Ovary (tissue), 9 donors: ENCODE results near the gene FGD2. TPM values are rescaled to one million over a fixed set of nuclear protein-coding genes. Genes with fewer than 3 reads are reported as not detected.

ENCODE experiments used
- DNase-seq, 5 donors: peaks; one replicate each; pipeline ENCODE4 v3.0.0-alpha.2; 2019 to 2020
- H3K27ac ChIP-seq, 2 donors: fragments of 200-600 bp; one replicate each; pipeline versions ENCODE4 v1.5.1 to v1.8.0; 2019 to 2022
- H3K27me3 ChIP-seq: fragments of 200-600 bp; one replicate; pipeline ENCODE4 v1.8.0; 2022
- H3K36me3 ChIP-seq: fragments of 200-600 bp; sonication (generic); one replicate; pipeline ENCODE4 v1.5.1; 2019
- H3K4me1 ChIP-seq: one replicate; pipeline ENCODE4 v1.8.1; 2013; ENCODE audit warnings: mild to moderate bottlenecking, moderate library complexity; ENCODE audit not compliant: insufficient read depth
- H3K4me3 ChIP-seq: fragments of 200-600 bp; sonication (generic); one replicate; pipeline ENCODE4 v1.5.1; 2017
- H3K9me3 ChIP-seq, 2 donors: fragments of 200-600 bp in 1 of 2; sonication (generic) in 1 of 2; one replicate each; pipeline versions ENCODE4 v1.5.1 to v1.8.1; 2013 to 2019; ENCODE audit warnings: mild to moderate bottlenecking in 1 of 2, moderate library complexity in 1 of 2
- CTCF ChIP-seq, 3 donors: fragments of 450-650 bp in 2 of 3; fragments of 200-600 bp in 1 of 3; IDR thresholded peaks; one replicate each; pipeline versions ENCODE4 v1.5.1 to v1.8.0; 2016 to 2022; ENCODE audit warnings: antibody characterized with exemption in 3 of 3, mild to moderate bottlenecking in 1 of 3
- EP300 ChIP-seq: sonication (generic); formaldehyde crosslinking; IDR thresholded peaks from one replicate; pipeline ENCODE4 v1.6.1; 2017; ENCODE audit warnings: antibody characterized with exemption
- POLR2A ChIP-seq: fragments of 450-650 bp; IDR thresholded peaks from one replicate; pipeline ENCODE4 v1.6.1; 2017; ENCODE audit warnings: antibody characterized with exemption, mild to moderate bottlenecking, moderate library complexity
- WGBS, 3 donors: extraction: QIAGEN DNeasy Blood & Tissue Kit in 1 of 3; methylation state at CpG; one replicate each; pipeline versions ENCODE4 v1.1.5 to v1.1.7; 2013 to 2017; 5-methylcytosine and 5-hydroxymethylcytosine counted together
- intact Hi-C, 4 donors: fragments of 100-400 bp; cut with DNase I; formaldehyde crosslinking; loops; one replicate each; pipeline versions ENCODE4 v1.11.0 to v1.15.1; 2022 to 2023
- polyA plus RNA-seq, 2 donors: library from polyadenylated mRNA; stranded (reverse); fragments of 200-250 nt in 1 of 2; fragments of 350-450 nt in 1 of 2; fragmentation: Illumina TruSeq in 1 of 2; extraction: RNeasy Lipid Tissue Mini Kit (QIAGEN cat#74804) in 1 of 2; gene quantifications; one replicate each; pipeline ENCODE4 v1.2.3, GENCODE V29; 2013 to 2014
- total RNA-seq, 7 donors: library from RNA; depleted of rRNA in 2 of 7; stranded (reverse); fragments of >200 nt in 2 of 7; fragmentation: NEBNext Ultra II Directional in 3 of 7; extraction: Animal tissue kit (Norgen Biotek cat#: 25700) in 3 of 7; gene quantifications; one replicate each; pipeline versions ENCODE4 v1.1.0 to v1.2.4, GENCODE V29; 2016 to 2023
- donor health status: DM: no; HTN: no; CAD: no; lungs with moderate emphysema.
- donor health status: DM: no; HTN: no; CAD: no.
- donor health status: Bipolar disorder and iron deficiency.
- donor health status: DM: yes; HTN: yes; CAD: no.
- donor health status: DM: no; HTN: no; CAD: no.
- donor health status: DM: yes; HTN: yes; CAD: no.

FGD2 gene
- total and polyA plus RNA-seq, 9 donors = 2.3 to 13.6 (median 4.1) TPM

DNA sequence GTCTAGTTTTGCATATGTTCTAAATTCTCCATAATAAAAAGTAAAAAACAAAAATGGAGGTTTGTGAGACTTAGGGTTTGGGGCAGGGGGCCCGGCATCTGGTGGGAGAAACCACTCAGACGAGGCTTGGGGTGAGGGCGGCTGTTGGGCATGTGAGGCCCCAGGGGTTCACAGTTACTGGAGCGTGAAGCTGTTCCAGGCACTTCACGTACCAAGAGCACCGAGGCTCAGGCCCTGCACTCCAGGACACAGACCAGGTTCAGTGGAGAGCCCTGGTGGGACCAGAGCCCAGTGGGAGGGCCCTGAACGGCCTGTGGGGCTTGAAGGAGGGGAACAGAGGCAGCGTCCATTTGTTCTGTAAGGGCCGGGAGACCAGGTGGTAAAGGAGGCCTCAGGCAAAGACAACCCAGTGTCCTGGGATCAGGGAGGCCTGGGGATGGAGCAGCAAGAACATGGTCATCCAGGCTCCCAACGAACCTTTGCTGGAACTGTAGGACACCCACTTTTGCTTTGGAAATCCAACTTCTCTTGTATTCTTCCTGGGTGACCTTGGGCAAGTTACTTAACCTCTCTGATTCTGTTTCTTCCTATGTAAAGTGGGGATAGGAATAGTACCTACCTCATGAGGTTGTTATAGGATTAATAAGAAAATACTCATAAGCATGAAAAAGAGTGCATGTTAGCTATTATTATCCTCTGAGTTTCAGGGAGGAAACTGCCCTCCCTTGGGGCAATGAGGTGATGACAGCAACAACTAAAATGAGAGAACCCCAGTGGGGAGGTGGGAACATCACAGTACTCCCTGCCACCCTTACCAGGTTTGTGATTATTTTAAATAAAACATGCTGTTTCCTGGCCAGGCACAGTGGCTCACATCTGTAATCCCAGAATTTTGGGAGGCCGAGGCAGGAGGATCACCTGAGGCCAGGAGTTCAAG is 1.1 kb upstream of the FGD2 start:
- H3K4me1 ChIP-seq = no peaks in the 10 kb centered on the region
- no peaks in the 10 kb centered on the region for H3K36me3 ChIP-seq
- WGBS, 3 donors = 72 to 79% (median 76%) methylated on average over 11 of the region's 11 CpGs
- DNase-seq = no peak
- intact Hi-C loops = no loop called here
- H3K4me3 ChIP-seq = no peak overlapping the region
- no peak overlapping the region for H3K27ac ChIP-seq
- H3K9me3 ChIP-seq = no peaks in the 10 kb centered on the region
- TF ChIP-seq POLR2A = no peak
- no peak for TF ChIP-seq CTCF (IDR thresholded peaks at IDR 0.05)
- no peak for TF ChIP-seq EP300
- H3K27me3 ChIP-seq = no peaks in the 10 kb centered on the region

- Histone ChIP-seq H3K36me3 (no peaks in the 10 kb centered on the region), H3K9me3 (no peaks in the 10 kb centered on the region), H3K4me1 (no peaks in the 10 kb centered on the region), H3K4me3 (no peak overlapping the region), H3K27ac (no peak overlapping the region), H3K27me3 (no peaks in the 10 kb centered on the region)
- intact Hi-C loops = no loop called here
- DNase-seq = no peak
- TF ChIP-seq POLR2A (no peak), EP300 (no peak), CTCF (IDR thresholded peaks at IDR 0.05) (no peak)
- WGBS, 3 donors = 83 to 88% (median 87%) methylated on average over 13 of the region's 13 CpGs
Measured at GRCh38 chr6:37005827-37006567, 542 bp downstream of the FGD2 start.

DNA sequence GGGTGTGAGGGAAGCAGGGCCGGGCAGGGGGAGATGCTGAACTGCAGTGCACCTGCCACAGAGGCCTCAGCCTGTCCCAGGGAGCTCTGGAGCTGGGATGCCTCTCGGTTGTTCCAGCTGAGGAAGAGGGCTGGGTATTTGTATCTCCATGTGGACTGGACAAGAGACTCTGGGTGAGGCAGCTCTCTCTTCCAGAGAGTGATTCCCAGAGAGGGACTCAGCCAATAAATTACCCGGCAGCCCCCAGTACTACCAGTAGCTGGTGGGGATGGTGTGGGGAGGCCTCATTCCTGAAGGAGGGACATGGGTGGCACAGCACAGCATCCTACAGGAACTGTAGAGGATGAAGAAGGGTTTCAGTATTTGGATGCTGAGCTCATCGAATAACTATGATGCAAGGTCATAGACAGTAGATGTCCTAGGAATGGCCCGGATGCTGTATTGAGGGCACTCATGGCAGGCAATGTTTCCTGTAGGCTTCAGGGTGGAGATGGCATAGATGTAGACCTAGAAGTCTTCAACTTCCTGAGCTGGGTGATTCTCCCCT is 1.4 kb downstream of the FGD2 start:
- no peaks in the 10 kb centered on the region for H3K4me1 ChIP-seq
- no peaks in the 10 kb centered on the region for H3K36me3 ChIP-seq
- intact Hi-C loops = no loop called here
- no peak overlapping the region for H3K27ac ChIP-seq
- no peaks in the 10 kb centered on the region for H3K9me3 ChIP-seq
- TF ChIP-seq POLR2A = no peak
- no peak for TF ChIP-seq CTCF (IDR thresholded peaks at IDR 0.05)
- TF ChIP-seq EP300 = no peak
- no peaks in the 10 kb centered on the region for H3K27me3 ChIP-seq
- WGBS, 3 donors = 77 to 86% (median 80%) methylated on average over 5 of the region's 5 CpGs
- H3K4me3 ChIP-seq = no peak overlapping the region
- no peak for DNase-seq

DNA sequence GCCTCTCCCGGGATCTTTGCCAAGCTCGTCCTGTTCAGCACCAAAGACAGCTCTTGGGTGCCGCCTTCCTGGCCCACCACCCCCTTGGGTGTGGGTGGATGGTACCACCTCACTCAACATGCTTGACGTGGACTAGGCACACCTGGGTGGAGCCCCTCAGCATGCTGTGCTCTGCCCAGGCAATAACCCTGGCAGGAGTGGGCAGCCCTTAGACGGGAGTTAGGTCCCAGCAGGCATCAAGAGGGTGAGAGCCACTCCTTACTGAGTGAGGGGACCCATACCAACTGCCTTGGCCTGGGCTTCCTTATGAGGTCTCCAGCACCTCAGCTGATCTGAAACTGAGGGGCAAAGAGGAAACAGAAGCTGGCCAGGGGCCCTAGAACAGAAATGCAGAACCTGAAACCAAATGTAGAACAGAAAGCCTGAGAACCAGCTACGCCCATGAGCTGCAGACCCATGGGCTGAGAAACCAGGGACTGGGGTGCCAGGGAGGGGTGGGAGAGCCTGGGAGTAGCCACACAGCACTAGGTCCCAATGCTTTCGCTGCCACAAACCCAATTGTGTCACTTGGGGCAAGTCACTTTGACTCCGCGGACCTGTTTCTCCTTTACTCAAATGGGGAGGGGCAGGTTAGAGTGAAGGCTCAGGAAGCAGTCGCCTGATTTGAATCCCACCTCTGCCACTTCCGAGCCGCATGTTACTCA is 2.0 kb downstream of the FGD2 start:
- no peaks in the 10 kb centered on the region for H3K36me3 ChIP-seq
- no peaks in the 10 kb centered on the region for H3K4me1 ChIP-seq
- H3K27me3 ChIP-seq = no peaks in the 10 kb centered on the region
- DNase-seq = no peak
- TF ChIP-seq EP300 (no peak), CTCF (IDR thresholded peaks at IDR 0.05) (no peak), POLR2A (no peak)
- intact Hi-C loops = no loop called here
- H3K9me3 ChIP-seq = no peaks in the 10 kb centered on the region
- H3K4me3 ChIP-seq = no peak overlapping the region
- no peak overlapping the region for H3K27ac ChIP-seq
- WGBS, 3 donors = 71 to 76% (median 72%) methylated on average over 12 of the region's 12 CpGs
